Right lobe of liver (tissue), 4 donors: ENCODE measurements around the gene KCTD20.

ENCODE experiments used
- POLR2A ChIP-seq: fragments of 450-650 bp; IDR thresholded peaks from one replicate; pipeline ENCODE4 v1.6.1; 2017; ENCODE audit warnings: antibody characterized with exemption, mild to moderate bottlenecking
- TF ChIP-seq, protein P1 (sequence below), 4 donors: fragments of 200-600 bp in 3 of 4; fragments of 450-650 bp in 1 of 4; IDR thresholded peaks; one replicate each; pipeline versions ENCODE4 v1.5.1 to v1.8.0; 2016 to 2022; ENCODE audit warnings: antibody characterized with exemption in 4 of 4, mild to moderate bottlenecking in 2 of 4
- donor health status: DM: no; HTN: no; CAD: no.
- donor health status: DM: no; HTN: no; CAD: no.
- donor health status: DM: no; HTN: yes; CAD: no.

DNA sequence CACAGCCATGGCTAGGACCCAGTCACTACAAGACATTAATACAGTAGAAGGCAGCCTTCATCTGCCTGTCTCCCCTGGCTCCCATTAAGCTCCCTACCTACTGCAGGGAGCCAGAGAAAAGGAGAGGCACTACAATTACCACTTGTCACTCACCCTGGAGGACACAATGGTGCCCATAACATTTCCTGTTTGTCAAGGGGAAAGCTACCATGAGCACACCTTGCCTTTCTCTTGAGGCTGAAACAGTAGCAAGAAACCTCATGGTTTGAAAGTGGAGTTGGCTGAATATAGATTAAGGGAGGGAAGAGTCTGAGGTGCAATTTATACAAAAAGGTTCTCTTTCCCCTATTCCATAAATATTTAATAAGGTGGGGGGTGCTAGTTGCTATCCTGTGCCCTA lies 76.6 kb downstream of the KCTD20 start:
- TF ChIP-seq POLR2A = no peak
- TF ChIP-seq, protein P1, sequence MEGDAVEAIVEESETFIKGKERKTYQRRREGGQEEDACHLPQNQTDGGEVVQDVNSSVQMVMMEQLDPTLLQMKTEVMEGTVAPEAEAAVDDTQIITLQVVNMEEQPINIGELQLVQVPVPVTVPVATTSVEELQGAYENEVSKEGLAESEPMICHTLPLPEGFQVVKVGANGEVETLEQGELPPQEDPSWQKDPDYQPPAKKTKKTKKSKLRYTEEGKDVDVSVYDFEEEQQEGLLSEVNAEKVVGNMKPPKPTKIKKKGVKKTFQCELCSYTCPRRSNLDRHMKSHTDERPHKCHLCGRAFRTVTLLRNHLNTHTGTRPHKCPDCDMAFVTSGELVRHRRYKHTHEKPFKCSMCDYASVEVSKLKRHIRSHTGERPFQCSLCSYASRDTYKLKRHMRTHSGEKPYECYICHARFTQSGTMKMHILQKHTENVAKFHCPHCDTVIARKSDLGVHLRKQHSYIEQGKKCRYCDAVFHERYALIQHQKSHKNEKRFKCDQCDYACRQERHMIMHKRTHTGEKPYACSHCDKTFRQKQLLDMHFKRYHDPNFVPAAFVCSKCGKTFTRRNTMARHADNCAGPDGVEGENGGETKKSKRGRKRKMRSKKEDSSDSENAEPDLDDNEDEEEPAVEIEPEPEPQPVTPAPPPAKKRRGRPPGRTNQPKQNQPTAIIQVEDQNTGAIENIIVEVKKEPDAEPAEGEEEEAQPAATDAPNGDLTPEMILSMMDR (IDR thresholded peaks at IDR 0.05) = no peak
